Measurements from ENCODE around the gene TIMP4.

GRCh38 chr3:12175137-12175593 lies 16.5 kb upstream of the TIMP4 start:
- TF ChIP-seq POLR2A (IDR thresholded peaks at IDR 0.05; ENCODE audit: low read length), result no peak
- no peak for TF ChIP-seq GATA1 (IDR thresholded peaks at IDR 0.05; ENCODE audit: low read depth, low read length)
